ENCODE data around the gene ASL. TPM values are rescaled to one million over a fixed set of nuclear protein-coding genes. Genes with fewer than 3 reads are reported as not detected.
A peak's percentile ranks its signal among the peaks of the same experiment; 100 is the strongest.
"Not testable (repeated sequence)": the region's sequence is repeated elsewhere in the genome, so short reads cannot be mapped to it uniquely, and the experiment has no call there.

The ASL gene
- total and polyA plus RNA-seq, 4 donors, result 60.3 to 272 (median 252) TPM

GRCh38 chr7:66123175-66123528, 47.5 kb downstream of the ASL start:
- no peak for DNase-seq (ENCODE audit: low spot score)
- H3K36me3 ChIP-seq (ENCODE audit: control insufficient read depth in 4 of 4, insufficient read depth in 3 of 4, low read depth in 1 of 4, low read length in 3 of 4), result peaks cover 0 to 2% (median 1%) of the 10 kb centered on the region in 4 donors
- H3K4me3 ChIP-seq (ENCODE audit: low read depth in 1 of 3, low read length in 3 of 3), result no peak overlapping the region
- H3K9ac ChIP-seq (ENCODE audit: low read depth in 1 of 2, low read length in 2 of 2), result no peak overlapping the region
- H3K9me3 ChIP-seq (ENCODE audit: control insufficient read depth in 4 of 4, low read length in 3 of 4), result no peaks in the 10 kb centered on the region
- WGBS, result 95% methylated on average over 9 of the region's 9 CpGs
- TF ChIP-seq, protein P1, sequence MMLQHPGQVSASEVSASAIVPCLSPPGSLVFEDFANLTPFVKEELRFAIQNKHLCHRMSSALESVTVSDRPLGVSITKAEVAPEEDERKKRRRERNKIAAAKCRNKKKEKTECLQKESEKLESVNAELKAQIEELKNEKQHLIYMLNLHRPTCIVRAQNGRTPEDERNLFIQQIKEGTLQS (IDR thresholded peaks at IDR 0.05), result no peak
- TF ChIP-seq JUND (IDR thresholded peaks at IDR 0.05), result no peak
- no peak for TF ChIP-seq TAF1 (conservative IDR thresholded peaks at IDR 0.05)
- TF ChIP-seq HNF4G (IDR thresholded peaks at IDR 0.05), result no peak
- no peak for TF ChIP-seq YY1 (IDR thresholded peaks at IDR 0.05)
- TF ChIP-seq HNF4A (conservative IDR thresholded peaks at IDR 0.05), result no peak
- TF ChIP-seq, protein P2, sequence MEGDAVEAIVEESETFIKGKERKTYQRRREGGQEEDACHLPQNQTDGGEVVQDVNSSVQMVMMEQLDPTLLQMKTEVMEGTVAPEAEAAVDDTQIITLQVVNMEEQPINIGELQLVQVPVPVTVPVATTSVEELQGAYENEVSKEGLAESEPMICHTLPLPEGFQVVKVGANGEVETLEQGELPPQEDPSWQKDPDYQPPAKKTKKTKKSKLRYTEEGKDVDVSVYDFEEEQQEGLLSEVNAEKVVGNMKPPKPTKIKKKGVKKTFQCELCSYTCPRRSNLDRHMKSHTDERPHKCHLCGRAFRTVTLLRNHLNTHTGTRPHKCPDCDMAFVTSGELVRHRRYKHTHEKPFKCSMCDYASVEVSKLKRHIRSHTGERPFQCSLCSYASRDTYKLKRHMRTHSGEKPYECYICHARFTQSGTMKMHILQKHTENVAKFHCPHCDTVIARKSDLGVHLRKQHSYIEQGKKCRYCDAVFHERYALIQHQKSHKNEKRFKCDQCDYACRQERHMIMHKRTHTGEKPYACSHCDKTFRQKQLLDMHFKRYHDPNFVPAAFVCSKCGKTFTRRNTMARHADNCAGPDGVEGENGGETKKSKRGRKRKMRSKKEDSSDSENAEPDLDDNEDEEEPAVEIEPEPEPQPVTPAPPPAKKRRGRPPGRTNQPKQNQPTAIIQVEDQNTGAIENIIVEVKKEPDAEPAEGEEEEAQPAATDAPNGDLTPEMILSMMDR (IDR thresholded peaks at IDR 0.05; ENCODE audit: low read depth, low read length, missing input control), result no peak
- TF ChIP-seq EGR1 (IDR thresholded peaks at IDR 0.05; ENCODE audit: low read depth in 2 of 2), result no peak
- no peak for TF ChIP-seq GABPA (IDR thresholded peaks at IDR 0.05 in 1 of 2, conservative IDR thresholded peaks at IDR 0.05 in 1 of 2)
- TF ChIP-seq MAX (IDR thresholded peaks at IDR 0.05), result no peak
- TF ChIP-seq RXRA (IDR thresholded peaks at IDR 0.05), result no peak
- no peak for TF ChIP-seq RAD21 (IDR thresholded peaks at IDR 0.05)
- no peak for TF ChIP-seq SP1 (IDR thresholded peaks at IDR 0.05)
- TF ChIP-seq NR2F2 (IDR thresholded peaks at IDR 0.05), result no peak
- TF ChIP-seq, protein P3, sequence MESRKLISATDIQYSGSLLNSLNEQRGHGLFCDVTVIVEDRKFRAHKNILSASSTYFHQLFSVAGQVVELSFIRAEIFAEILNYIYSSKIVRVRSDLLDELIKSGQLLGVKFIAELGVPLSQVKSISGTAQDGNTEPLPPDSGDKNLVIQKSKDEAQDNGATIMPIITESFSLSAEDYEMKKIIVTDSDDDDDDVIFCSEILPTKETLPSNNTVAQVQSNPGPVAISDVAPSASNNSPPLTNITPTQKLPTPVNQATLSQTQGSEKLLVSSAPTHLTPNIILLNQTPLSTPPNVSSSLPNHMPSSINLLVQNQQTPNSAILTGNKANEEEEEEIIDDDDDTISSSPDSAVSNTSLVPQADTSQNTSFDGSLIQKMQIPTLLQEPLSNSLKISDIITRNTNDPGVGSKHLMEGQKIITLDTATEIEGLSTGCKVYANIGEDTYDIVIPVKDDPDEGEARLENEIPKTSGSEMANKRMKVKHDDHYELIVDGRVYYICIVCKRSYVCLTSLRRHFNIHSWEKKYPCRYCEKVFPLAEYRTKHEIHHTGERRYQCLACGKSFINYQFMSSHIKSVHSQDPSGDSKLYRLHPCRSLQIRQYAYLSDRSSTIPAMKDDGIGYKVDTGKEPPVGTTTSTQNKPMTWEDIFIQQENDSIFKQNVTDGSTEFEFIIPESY (IDR thresholded peaks at IDR 0.05), result no peak
- H3K27ac ChIP-seq (ENCODE audit: low read depth in 1 of 2, low read length in 2 of 2), result no peak overlapping the region
- no peaks in the 10 kb centered on the region for H3K27me3 ChIP-seq (ENCODE audit: control insufficient read depth in 4 of 4, insufficient read depth in 4 of 4, low read length in 3 of 4)
- peaks cover 9 to 41% (median 12%) of the 10 kb centered on the region in 4 donors for H3K4me1 ChIP-seq (ENCODE audit: control insufficient read depth in 4 of 4, insufficient read depth in 4 of 4, low read length in 3 of 4)

DNA sequence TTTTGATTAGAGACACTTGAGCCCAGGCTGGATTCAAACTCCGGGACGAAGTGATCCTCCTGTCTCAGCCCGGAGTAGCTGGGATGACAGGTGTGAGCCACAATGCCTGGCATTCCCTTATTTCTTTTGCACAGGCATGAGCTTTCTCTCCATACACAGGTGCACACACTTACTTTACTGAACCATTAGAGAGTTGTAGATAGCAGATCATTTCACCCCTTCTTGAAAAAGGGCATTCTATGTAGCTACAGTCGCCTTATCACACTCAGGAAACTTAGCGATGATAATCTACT, 48.9 kb downstream of the ASL start:
- peak overlapping the region; percentile 74 to 99 for H3K27ac ChIP-seq (ENCODE audit: low read depth in 1 of 2, low read length in 2 of 2)
- not testable (repeated sequence) for H3K27me3 ChIP-seq (ENCODE audit: control insufficient read depth in 4 of 4, insufficient read depth in 4 of 4, low read length in 3 of 4); DNase-seq (ENCODE audit: low spot score); H3K36me3 ChIP-seq (ENCODE audit: control insufficient read depth in 4 of 4, insufficient read depth in 3 of 4, low read depth in 1 of 4, low read length in 3 of 4); H3K4me3 ChIP-seq (ENCODE audit: low read depth in 1 of 3, low read length in 3 of 3); H3K9ac ChIP-seq (ENCODE audit: low read depth in 1 of 2, low read length in 2 of 2); H3K9me3 ChIP-seq (ENCODE audit: control insufficient read depth in 4 of 4, low read length in 3 of 4)
- WGBS, result 81% methylated on average over 5 of the region's 5 CpGs
- peaks cover 6 to 32% (median 11%) of the 10 kb centered on the region in 4 donors for H3K4me1 ChIP-seq (ENCODE audit: control insufficient read depth in 4 of 4, insufficient read depth in 4 of 4, low read length in 3 of 4)

GRCh38 chr7:66125052-66125694, 49.6 kb downstream of the ASL start:
- WGBS, result 31% methylated on average over 4 of the region's 4 CpGs
- no peak overlapping the region for H3K4me3 ChIP-seq (ENCODE audit: low read depth in 1 of 3, low read length in 3 of 3)
- H3K9ac ChIP-seq (ENCODE audit: low read depth in 1 of 2, low read length in 2 of 2), result peak overlapping the region in 1 of 2 donors; percentile 14
- DNase-seq (ENCODE audit: low spot score), result no peak
- peaks cover 5 to 31% (median 11%) of the 10 kb centered on the region in 4 donors for H3K4me1 ChIP-seq (ENCODE audit: control insufficient read depth in 4 of 4, insufficient read depth in 4 of 4, low read length in 3 of 4)
- H3K27me3 ChIP-seq (ENCODE audit: control insufficient read depth in 4 of 4, insufficient read depth in 4 of 4, low read length in 3 of 4), result no peaks in the 10 kb centered on the region
- no peak for TF ChIP-seq RXRA (IDR thresholded peaks at IDR 0.05)
- peaks cover 0 to 2% (median 1%) of the 10 kb centered on the region in 4 donors for H3K36me3 ChIP-seq (ENCODE audit: control insufficient read depth in 4 of 4, insufficient read depth in 3 of 4, low read depth in 1 of 4, low read length in 3 of 4)
- peak overlapping the region; percentile 74 to 99 for H3K27ac ChIP-seq (ENCODE audit: low read depth in 1 of 2, low read length in 2 of 2)
- H3K9me3 ChIP-seq (ENCODE audit: control insufficient read depth in 4 of 4, low read length in 3 of 4), result no peaks in the 10 kb centered on the region
